ENCODE data around the gene AATF. TPM values are rescaled to one million over a fixed set of nuclear protein-coding genes. Genes with fewer than 3 reads are reported as not detected.
A peak's percentile ranks its signal among the peaks of the same experiment; 100 is the strongest.

Gene AATF, protein sequence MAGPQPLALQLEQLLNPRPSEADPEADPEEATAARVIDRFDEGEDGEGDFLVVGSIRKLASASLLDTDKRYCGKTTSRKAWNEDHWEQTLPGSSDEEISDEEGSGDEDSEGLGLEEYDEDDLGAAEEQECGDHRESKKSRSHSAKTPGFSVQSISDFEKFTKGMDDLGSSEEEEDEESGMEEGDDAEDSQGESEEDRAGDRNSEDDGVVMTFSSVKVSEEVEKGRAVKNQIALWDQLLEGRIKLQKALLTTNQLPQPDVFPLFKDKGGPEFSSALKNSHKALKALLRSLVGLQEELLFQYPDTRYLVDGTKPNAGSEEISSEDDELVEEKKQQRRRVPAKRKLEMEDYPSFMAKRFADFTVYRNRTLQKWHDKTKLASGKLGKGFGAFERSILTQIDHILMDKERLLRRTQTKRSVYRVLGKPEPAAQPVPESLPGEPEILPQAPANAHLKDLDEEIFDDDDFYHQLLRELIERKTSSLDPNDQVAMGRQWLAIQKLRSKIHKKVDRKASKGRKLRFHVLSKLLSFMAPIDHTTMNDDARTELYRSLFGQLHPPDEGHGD
- total RNA-seq (ENCODE audit: unreplicated experiment) = 22.5 TPM
- long read RNA-seq, transcript AATF-208 (12 exons, 2,141 nt) = major isoform, 22 of 27 reads
- long read RNA-seq, partial matches to known transcripts = 1 of 27 reads
- long read RNA-seq, other reads (novel, unspliced or antisense) = 4 of 27 reads

GRCh38 chr17:36948717-36949460, at the start of gene AATF:
Gene AATF, plus strand, starts transcription at chr17:36948954. Its CDS starts 172 bp downstream, at chr17:36949126.
- TF ChIP-seq, protein P1, sequence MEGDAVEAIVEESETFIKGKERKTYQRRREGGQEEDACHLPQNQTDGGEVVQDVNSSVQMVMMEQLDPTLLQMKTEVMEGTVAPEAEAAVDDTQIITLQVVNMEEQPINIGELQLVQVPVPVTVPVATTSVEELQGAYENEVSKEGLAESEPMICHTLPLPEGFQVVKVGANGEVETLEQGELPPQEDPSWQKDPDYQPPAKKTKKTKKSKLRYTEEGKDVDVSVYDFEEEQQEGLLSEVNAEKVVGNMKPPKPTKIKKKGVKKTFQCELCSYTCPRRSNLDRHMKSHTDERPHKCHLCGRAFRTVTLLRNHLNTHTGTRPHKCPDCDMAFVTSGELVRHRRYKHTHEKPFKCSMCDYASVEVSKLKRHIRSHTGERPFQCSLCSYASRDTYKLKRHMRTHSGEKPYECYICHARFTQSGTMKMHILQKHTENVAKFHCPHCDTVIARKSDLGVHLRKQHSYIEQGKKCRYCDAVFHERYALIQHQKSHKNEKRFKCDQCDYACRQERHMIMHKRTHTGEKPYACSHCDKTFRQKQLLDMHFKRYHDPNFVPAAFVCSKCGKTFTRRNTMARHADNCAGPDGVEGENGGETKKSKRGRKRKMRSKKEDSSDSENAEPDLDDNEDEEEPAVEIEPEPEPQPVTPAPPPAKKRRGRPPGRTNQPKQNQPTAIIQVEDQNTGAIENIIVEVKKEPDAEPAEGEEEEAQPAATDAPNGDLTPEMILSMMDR (IDR thresholded peaks at IDR 0.05; ENCODE audit: partially characterized antibody, unreplicated experiment) = no peak
- H3K27me3 Mint-ChIP-seq (ENCODE audit: unreplicated experiment) = peaks cover 19% of the 10 kb centered on the region
- peaks cover 6% of the 10 kb centered on the region for H3K9me3 Mint-ChIP-seq (ENCODE audit: unreplicated experiment)
- no peaks in the 10 kb centered on the region for H3K36me3 Mint-ChIP-seq (ENCODE audit: unreplicated experiment)
- peaks cover 6% of the 10 kb centered on the region for H3K4me1 Mint-ChIP-seq (ENCODE audit: low read depth, unreplicated experiment)
- peak within 1 kb of the TSS; percentile 92 for H3K4me3 Mint-ChIP-seq (ENCODE audit: unreplicated experiment)
- H3K27ac Mint-ChIP-seq (ENCODE audit: unreplicated experiment) = peak within 1 kb of the TSS; percentile 44
- DNase-seq = peak; percentile 99

GRCh38 chr17:36899250-36900159, 49.2 kb upstream of the AATF start:
- Mint-ChIP-seq H3K36me3 (ENCODE audit: unreplicated experiment) (no peaks in the 10 kb centered on the region), H3K9me3 (ENCODE audit: unreplicated experiment) (no peaks in the 10 kb centered on the region), H3K4me1 (ENCODE audit: low read depth, unreplicated experiment) (no peaks in the 10 kb centered on the region), H3K4me3 (ENCODE audit: unreplicated experiment) (peak overlapping the region; percentile 26), H3K27me3 (ENCODE audit: unreplicated experiment) (peaks cover 3% of the 10 kb centered on the region), H3K27ac (ENCODE audit: unreplicated experiment) (no peak overlapping the region)
- TF ChIP-seq, protein P1 (IDR thresholded peaks at IDR 0.05; ENCODE audit: partially characterized antibody, unreplicated experiment) = no peak
- no peak for DNase-seq

DNA sequence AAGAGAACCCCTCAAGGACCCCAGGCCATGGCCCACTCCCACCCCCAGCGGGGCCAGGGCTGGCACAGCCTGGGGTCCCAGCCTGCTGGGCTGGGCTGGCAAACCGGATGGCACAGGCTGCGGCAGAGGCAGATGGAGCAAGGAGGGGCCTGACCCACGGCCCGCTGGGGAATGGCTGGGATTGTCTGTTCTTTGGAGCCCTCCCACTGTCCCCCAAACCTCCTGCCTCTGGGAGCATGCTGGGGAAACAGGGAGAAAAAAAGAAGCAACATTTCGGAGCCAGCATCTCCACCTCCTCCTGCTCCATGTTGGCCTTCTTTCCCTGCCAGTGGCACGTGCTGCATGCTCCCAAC, 48.6 kb upstream of the AATF start:
- no peak overlapping the region for H3K27ac Mint-ChIP-seq (ENCODE audit: unreplicated experiment)
- DNase-seq = no peak
- H3K4me3 Mint-ChIP-seq (ENCODE audit: unreplicated experiment) = no peak overlapping the region
- H3K27me3 Mint-ChIP-seq (ENCODE audit: unreplicated experiment) = peaks cover 3% of the 10 kb centered on the region
- H3K9me3 Mint-ChIP-seq (ENCODE audit: unreplicated experiment) = no peaks in the 10 kb centered on the region
- H3K4me1 Mint-ChIP-seq (ENCODE audit: low read depth, unreplicated experiment) = no peaks in the 10 kb centered on the region
- no peaks in the 10 kb centered on the region for H3K36me3 Mint-ChIP-seq (ENCODE audit: unreplicated experiment)
- TF ChIP-seq, protein P1 (IDR thresholded peaks at IDR 0.05; ENCODE audit: partially characterized antibody, unreplicated experiment) = no peak

DNA sequence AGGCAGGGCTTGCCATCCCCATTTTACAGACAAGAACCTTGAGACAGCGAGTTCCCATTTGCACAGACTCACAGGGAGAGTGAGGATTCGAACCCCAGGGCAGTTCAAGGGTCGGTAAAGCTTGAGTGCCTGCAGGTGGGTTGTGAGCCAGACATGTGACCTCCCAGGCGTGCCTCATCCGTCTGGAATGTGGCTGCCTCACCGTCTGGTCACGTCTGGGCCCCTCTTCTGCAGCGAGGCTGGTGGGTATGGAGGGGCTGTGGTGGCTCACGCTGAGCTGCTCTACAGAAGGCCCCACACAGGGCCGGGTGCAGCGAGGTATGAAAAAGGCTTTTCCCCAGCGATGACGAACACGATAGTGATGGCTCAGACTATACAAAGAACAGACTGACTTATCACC, 47.2 kb upstream of the AATF start:
- Mint-ChIP-seq H3K9me3 (ENCODE audit: unreplicated experiment) (no peaks in the 10 kb centered on the region), H3K36me3 (ENCODE audit: unreplicated experiment) (no peaks in the 10 kb centered on the region), H3K27ac (ENCODE audit: unreplicated experiment) (no peak overlapping the region), H3K4me3 (ENCODE audit: unreplicated experiment) (no peak overlapping the region), H3K27me3 (ENCODE audit: unreplicated experiment) (peaks cover 3% of the 10 kb centered on the region), H3K4me1 (ENCODE audit: low read depth, unreplicated experiment) (no peaks in the 10 kb centered on the region)
- DNase-seq = no peak
- TF ChIP-seq, protein P1 (IDR thresholded peaks at IDR 0.05; ENCODE audit: partially characterized antibody, unreplicated experiment) = no peak
